Stimulated activated CD8-positive, alpha-beta memory T cell treated with anti-CD3 and anti-CD28 coated beads, Interleukin-12 subunit alpha, Interleukin-12 subunit beta, amount 100 ng/mL, for 24 hours (primary cell): ENCODE results near the gene FMN1.

Experiments used
- DNase-seq: peaks from one replicate; pipeline ENCODE4 v3.0.0-alpha.2; 2020; ENCODE audit errors: extremely low read depth

The FMN1 gene

GRCh38 chr15:33157371-33158037, 37.0 kb downstream of the FMN1 start:
- no peak for DNase-seq

- DNase-seq: no peak
Observed at GRCh38 chr15:33155691-33156420, 38.7 kb downstream of the FMN1 start.

GRCh38 chr15:33154351-33155166, 40.0 kb downstream of the FMN1 start:
- no peak for DNase-seq

GRCh38 chr15:33153548-33153947, 41.0 kb downstream of the FMN1 start:
- DNase-seq: no peak

GRCh38 chr15:33152502-33153109, 41.9 kb downstream of the FMN1 start:
- DNase-seq: no peak

GRCh38 chr15:33150971-33151370, 43.5 kb downstream of the FMN1 start:
- DNase-seq: no peak

- DNase-seq: no peak
Observed at GRCh38 chr15:33150431-33150941, 44.0 kb downstream of the FMN1 start.

GRCh38 chr15:33149919-33150318, 44.6 kb downstream of the FMN1 start:
- DNase-seq: no peak

- DNase-seq: no peak
Observed at GRCh38 chr15:33148129-33148751, 46.3 kb downstream of the FMN1 start.

GRCh38 chr15:33146051-33146450, 48.5 kb downstream of the FMN1 start:
- no peak for DNase-seq

GRCh38 chr15:33145447-33145846, 49.1 kb downstream of the FMN1 start:
- no peak for DNase-seq

GRCh38 chr15:33142708-33143107, 51.8 kb downstream of the FMN1 start:
- DNase-seq: no peak

- DNase-seq: no peak
Observed at GRCh38 chr15:33138000-33138399, 56.5 kb downstream of the FMN1 start.

- no peak for DNase-seq
Observed at GRCh38 chr15:33137101-33137500, 57.4 kb downstream of the FMN1 start.

GRCh38 chr15:33136353-33136752, 58.2 kb downstream of the FMN1 start:
- DNase-seq: no peak

- DNase-seq: no peak
Observed at GRCh38 chr15:33135355-33135781, 59.1 kb downstream of the FMN1 start.

- DNase-seq: no peak
Observed at GRCh38 chr15:33132722-33133345, 61.7 kb downstream of the FMN1 start.

- DNase-seq: no peak
Observed at GRCh38 chr15:33132233-33132580, 62.3 kb downstream of the FMN1 start.

- DNase-seq: no peak
Observed at GRCh38 chr15:33131552-33132232, 62.8 kb downstream of the FMN1 start.

GRCh38 chr15:33126559-33127290, 67.8 kb downstream of the FMN1 start:
- DNase-seq: no peak
